HepG2 (cell line): ENCODE results near the gene ERCC4. TPM values are rescaled to one million over a fixed set of nuclear protein-coding genes. Genes with fewer than 3 reads are reported as not detected.
A peak's percentile ranks its signal among the peaks of the same experiment; 100 is the strongest.

ENCODE experiments used
- ARNT2 ChIP-seq: sonication (generic); formaldehyde crosslinking; IDR thresholded peaks from 2 replicates; pipeline ENCODE4 v1.8.0; 2022; ENCODE audit warnings: mild to moderate bottlenecking, low read depth, missing genetic modification reagents, moderate library complexity
- CEBPB ChIP-seq: IDR thresholded peaks from 2 replicates; pipeline ENCODE4 v1.6.1; 2011; ENCODE audit warnings: low read depth, low read length, improper control_type of control experiment, borderline replicate concordance
- CHD4 ChIP-seq: fragments of 200-600 bp; sonication (generic); IDR thresholded peaks from 2 replicates; pipeline ENCODE4 v1.7.0; 2017; ENCODE audit warnings: mild to moderate bottlenecking, low read length, borderline replicate concordance
- CSRNP1 ChIP-seq: sonication (generic); formaldehyde crosslinking; IDR thresholded peaks from 2 replicates; pipeline ENCODE4 v1.8.1; 2023; ENCODE audit warnings: mild to moderate bottlenecking, missing genetic modification reagents
- FOXA3 ChIP-seq: IDR thresholded peaks from 2 replicates; pipeline ENCODE4 v1.6.1; 2016; ENCODE audit warnings: missing genetic modification reagents, missing compliant biosample characterization
- FOXO1 ChIP-seq: sonication (generic); formaldehyde crosslinking; IDR thresholded peaks from 2 replicates; pipeline ENCODE4 v1.4.0; 2020; ENCODE audit warnings: missing genetic modification reagents
- GLI4 ChIP-seq: sonication (generic); formaldehyde crosslinking; IDR thresholded peaks from 2 replicates; pipeline ENCODE4 v1.5.1; 2020; ENCODE audit warnings: missing genetic modification reagents, mild to moderate bottlenecking, moderate library complexity, borderline replicate concordance
- KLF13 ChIP-seq: sonication (generic); formaldehyde crosslinking; IDR thresholded peaks from 2 replicates; pipeline ENCODE4 v1.4.0; 2020; ENCODE audit warnings: mild to moderate bottlenecking, missing genetic modification reagents
- MAFF ChIP-seq: IDR thresholded peaks from 2 replicates; pipeline ENCODE4 v1.6.1; 2011; ENCODE audit warnings: low read depth, low read length, improper control_type of control experiment
- RBAK ChIP-seq: sonication (generic); formaldehyde crosslinking; IDR thresholded peaks from 2 replicates; pipeline ENCODE4 v1.5.1; 2020; ENCODE audit warnings: mild to moderate bottlenecking, missing genetic modification reagents
- SKI ChIP-seq: fragments of 450-650 bp; IDR thresholded peaks from one replicate; pipeline ENCODE4 v1.6.1; 2018; ENCODE audit warnings: mild to moderate bottlenecking; ENCODE audit not compliant: partially characterized antibody
- SRSF4 ChIP-seq: fragments of 200-400 bp; formaldehyde crosslinking; IDR thresholded peaks from one replicate; pipeline ENCODE4 v1.6.1; 2018; ENCODE audit warnings: mild to moderate bottlenecking, low read depth, low read length, moderate library complexity; ENCODE audit not compliant: poor library complexity, severe bottlenecking
- UBTF ChIP-seq: sonication (generic); formaldehyde crosslinking; IDR thresholded peaks from 2 replicates; pipeline ENCODE4 v1.4.0; 2020; ENCODE audit warnings: mild to moderate bottlenecking, missing genetic modification reagents
- ZFX ChIP-seq: sonication (generic); formaldehyde crosslinking; IDR thresholded peaks from 2 replicates; pipeline ENCODE4 v1.4.0; 2020; ENCODE audit warnings: mild to moderate bottlenecking, low read depth, missing genetic modification reagents, moderate library complexity
- ZHX1 ChIP-seq: sonication (generic); formaldehyde crosslinking; IDR thresholded peaks from 2 replicates; pipeline ENCODE4 v1.8.1; 2022; ENCODE audit warnings: low read depth, mild to moderate bottlenecking, missing genetic modification reagents
- ZKSCAN1 ChIP-seq: fragments of 150-350 bp; IDR thresholded peaks from 2 replicates; pipeline ENCODE4 v1.6.1; 2014; ENCODE audit warnings: low read length
- ZKSCAN5 ChIP-seq: sonication (generic); formaldehyde crosslinking; IDR thresholded peaks from 2 replicates; pipeline ENCODE4 v1.5.1; 2020; ENCODE audit warnings: mild to moderate bottlenecking, missing genetic modification reagents
- ZNF329 ChIP-seq: sonication (generic); formaldehyde crosslinking; IDR thresholded peaks from 2 replicates; pipeline ENCODE4 v1.9.0; 2021; ENCODE audit warnings: low read depth, mild to moderate bottlenecking, missing genetic modification reagents
- ZNF616 ChIP-seq: sonication (generic); formaldehyde crosslinking; IDR thresholded peaks from 2 replicates; pipeline ENCODE4 v1.5.0; 2020; ENCODE audit warnings: low read depth, mild to moderate bottlenecking, missing genetic modification reagents
- ZNF749 ChIP-seq: sonication (generic); formaldehyde crosslinking; IDR thresholded peaks from 2 replicates; pipeline ENCODE4 v1.8.0; 2022; ENCODE audit warnings: mild to moderate bottlenecking, missing genetic modification reagents, moderate library complexity, borderline replicate concordance
- ZNF788 ChIP-seq: sonication (generic); formaldehyde crosslinking; IDR thresholded peaks from 2 replicates; pipeline ENCODE4 v1.5.0; 2020; ENCODE audit warnings: mild to moderate bottlenecking, missing genetic modification reagents, borderline replicate concordance
- ZNF839 ChIP-seq: sonication (generic); formaldehyde crosslinking; IDR thresholded peaks from 2 replicates; pipeline ENCODE4 v1.4.0; 2020; ENCODE audit warnings: missing genetic modification reagents, mild to moderate bottlenecking, borderline replicate concordance
- ZNF883 ChIP-seq: sonication (generic); formaldehyde crosslinking; IDR thresholded peaks from 2 replicates; pipeline ENCODE4 v1.5.1; 2020; ENCODE audit warnings: mild to moderate bottlenecking, missing genetic modification reagents; ENCODE audit errors: not compliant biosample characterization
- polyA plus RNA-seq, 8 experiments: library from polyadenylated mRNA; depleted of rRNA in 3 of 8; stranded (reverse) in 7 of 8; unstranded in 1 of 8; fragments of >200 nt; fragmentation: Illumina TruSeq in 4 of 8; extraction: Trizol in 4 of 8; gene quantifications; 2 replicates each; pipeline versions ENCODE4 v1.2.1 to v1.2.3, GENCODE V29; 2011 to 2016; ENCODE audit warnings: low read depth in 4 of 8, missing spikeins in 1 of 8, mixed read lengths in 1 of 8; ENCODE audit not compliant: insufficient read depth in 1 of 8
- total RNA-seq, 5 experiments: library from RNA; depleted of rRNA; stranded (reverse); fragments of >200 nt; fragmentation: Illumina TruSeq; extraction: Trizol; gene quantifications; 2 replicates each; pipeline ENCODE4 v1.2.3, GENCODE V29; 2016; ENCODE audit warnings: low read depth in 1 of 5

Gene ERCC4
- total and polyA plus RNA-seq, 2 of the 13 experiments (the other 11 are each of a cell fraction or from before 2014, with no cell fraction given) = 5.4 to 15.2 TPM

GRCh38 chr16:13957197-13958078 lies 37.5 kb downstream of the ERCC4 start (continued):
- TF ChIP-seq UBTF (CRISPR knock-in tag) (no peak), CHD4 (no peak), ARNT2 (CRISPR knock-in tag) (no peak), ZKSCAN5 (CRISPR knock-in tag) (no peak), CSRNP1 (CRISPR knock-in tag) (no peak), GLI4 (CRISPR knock-in tag) (peak; percentile 71; the same call in 1 of the 2 replicates), RBAK (CRISPR knock-in tag) (no peak), MAFF (peak; percentile 31; the same call in 1 of the 2 replicates), CEBPB (peak; percentile 83), FOXO1 (peak; percentile 34; the same call in 1 of the 2 replicates), ZNF839 (no peak), ZNF788 (CRISPR knock-in tag) (no peak), SRSF4 (no peak), ZNF749 (CRISPR knock-in tag) (no peak), ZKSCAN1 (no peak), ZHX1 (CRISPR knock-in tag) (no peak), ZNF883 (CRISPR knock-in tag) (no peak), ZNF616 (CRISPR knock-in tag) (no peak), ZFX (CRISPR knock-in tag) (0 out of 2 replicates have a peak, but pooled peaks have one; percentile 43), ZNF329 (no peak), KLF13 (no peak), FOXA3 (CRISPR knock-in tag) (peak; percentile 72), SKI (peak; percentile 50)
